ENCODE data around the gene PHF21A.
A peak's percentile ranks its signal among the peaks of the same experiment; 100 is the strongest.

The PHF21A gene

DNA sequence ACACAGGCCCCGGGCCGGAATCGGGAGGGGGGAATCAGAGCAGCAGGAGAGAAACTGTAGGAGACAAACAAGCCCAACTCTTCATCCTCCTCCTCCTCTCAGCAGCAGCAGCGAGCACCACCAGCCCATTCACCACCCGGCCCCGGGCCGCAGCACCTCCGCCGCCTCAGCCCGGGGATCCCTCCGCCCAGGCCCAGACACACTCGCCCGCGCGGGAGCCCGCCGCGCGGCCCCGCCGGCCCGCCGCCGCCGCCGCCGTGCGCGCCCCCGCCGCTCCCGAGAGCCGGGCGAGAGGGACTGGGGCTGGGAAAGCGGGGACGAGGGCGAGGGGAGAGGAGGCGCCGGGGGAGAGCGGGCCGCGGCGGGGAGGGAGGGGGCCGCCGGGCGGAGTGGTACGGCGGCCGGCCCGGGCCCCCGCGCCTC lies at the start of gene PHF21A:
TSS of gene PHF21A (minus strand) at position 154 of the 423 bp plus-strand sequence. CDS start 37,235 bp downstream, outside the sequence.
- peak; percentile 91 for DNase-seq

DNA sequence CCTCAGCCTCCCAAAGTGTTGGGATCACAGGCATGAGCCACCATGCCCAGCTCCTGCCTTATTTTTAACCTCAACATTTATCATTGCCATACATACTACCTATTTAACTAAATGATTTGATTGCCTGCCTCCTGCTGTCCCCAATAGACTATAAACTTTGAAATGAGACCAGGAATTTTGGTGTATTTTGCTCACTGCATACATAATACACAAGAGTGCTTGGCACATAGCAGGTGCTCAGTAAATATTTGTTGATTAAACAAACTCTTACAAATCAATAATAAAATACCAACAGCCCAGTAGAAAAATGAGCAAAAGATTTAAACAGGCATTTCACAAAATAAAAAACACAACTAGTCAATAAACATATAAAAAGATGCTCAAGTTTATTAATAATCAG lies 49.5 kb upstream of the PHF21A start:
- DNase-seq: no peak

GRCh38 chr11:46162700-46163099 lies 41.4 kb upstream of the PHF21A start:
- no peak for DNase-seq

- DNase-seq: no peak
Measured at GRCh38 chr11:46161201-46161600, 39.9 kb upstream of the PHF21A start.

DNA sequence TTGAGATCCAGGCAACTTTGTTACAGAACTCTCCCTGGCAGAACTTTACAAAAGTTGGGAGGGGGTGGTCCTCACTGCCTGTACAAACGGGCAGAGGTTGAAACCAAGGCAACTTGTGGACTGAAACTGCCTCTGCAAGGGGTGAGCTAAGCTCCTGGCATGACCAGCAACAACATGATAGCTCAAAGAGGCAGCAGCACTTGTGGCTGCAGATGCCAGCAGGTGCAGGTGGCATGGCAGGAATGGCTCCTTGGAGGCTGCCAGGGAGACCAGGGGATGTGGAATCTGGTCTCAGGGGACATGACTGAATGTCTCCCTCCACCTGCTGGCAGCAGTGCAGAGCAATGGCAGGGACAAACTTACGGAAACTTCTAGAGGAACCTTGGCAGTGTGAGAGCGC lies 38.8 kb upstream of the PHF21A start:
- DNase-seq: no peak

- no peak for DNase-seq
Measured at GRCh38 chr11:46159680-46160079, 38.4 kb upstream of the PHF21A start.

GRCh38 chr11:46149826-46150225 lies 28.6 kb upstream of the PHF21A start:
- DNase-seq: no peak

DNA sequence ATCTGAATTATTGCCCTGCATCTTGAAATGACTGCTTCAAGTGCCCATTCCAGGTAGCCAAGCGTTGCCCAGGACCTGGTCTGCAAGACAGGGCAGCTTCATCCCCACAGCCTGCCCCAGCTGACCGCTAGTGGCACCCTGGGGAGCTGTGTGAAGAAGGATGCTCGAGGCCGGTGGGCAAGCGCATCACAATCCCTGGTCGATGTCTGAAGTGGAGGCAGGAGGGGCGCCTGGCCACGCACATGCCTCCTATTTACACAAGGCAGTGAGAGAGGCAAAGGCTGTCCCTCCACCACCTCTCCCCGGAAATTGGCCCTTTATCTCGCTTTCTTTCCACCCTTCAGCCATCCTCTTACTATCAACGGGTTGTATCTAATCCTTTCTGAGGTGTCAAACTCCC lies 28.1 kb upstream of the PHF21A start:
- no peak for DNase-seq

DNA sequence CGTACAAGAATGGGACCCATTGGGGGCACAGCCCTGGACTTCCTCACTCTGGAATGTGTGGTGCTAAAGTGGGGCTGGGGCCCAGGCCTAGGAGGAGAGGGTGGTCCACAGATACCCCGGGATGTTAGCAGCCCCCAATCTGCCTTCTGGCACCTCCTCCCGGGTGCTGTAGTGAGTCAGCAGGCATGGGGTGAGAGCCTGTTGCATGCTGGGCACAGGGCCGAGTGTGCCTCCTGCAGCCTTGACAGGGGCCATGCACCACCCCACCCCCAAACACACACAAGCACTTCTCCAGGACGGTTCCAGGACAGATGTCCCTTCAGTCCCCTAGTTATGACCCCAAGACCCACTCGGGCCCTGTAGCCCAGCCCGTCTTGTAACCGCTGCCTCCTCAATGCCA lies 23.5 kb upstream of the PHF21A start:
- no peak for DNase-seq

- DNase-seq: no peak
Measured at GRCh38 chr11:46143049-46143806, 22.0 kb upstream of the PHF21A start.

DNA sequence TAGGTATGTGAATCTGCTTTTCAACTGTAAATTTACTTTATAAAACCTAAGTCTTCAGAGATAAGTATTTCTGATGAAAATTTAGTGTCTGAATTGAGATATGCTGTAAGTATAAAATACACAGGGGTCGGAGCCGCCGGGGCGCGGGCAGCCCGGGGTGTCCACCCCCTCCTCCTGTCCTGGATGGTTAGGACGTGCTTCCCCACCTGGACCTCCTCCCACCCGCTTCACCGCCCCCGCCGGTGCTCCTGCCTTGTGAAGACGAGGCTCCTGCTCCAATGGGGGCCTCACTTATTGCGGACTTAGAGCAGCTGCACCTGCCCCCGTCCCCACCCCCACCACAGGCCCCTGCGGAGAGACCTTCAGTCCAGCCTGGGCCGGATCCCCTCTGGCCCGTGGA lies 21.3 kb upstream of the PHF21A start:
- no peak for DNase-seq

DNA sequence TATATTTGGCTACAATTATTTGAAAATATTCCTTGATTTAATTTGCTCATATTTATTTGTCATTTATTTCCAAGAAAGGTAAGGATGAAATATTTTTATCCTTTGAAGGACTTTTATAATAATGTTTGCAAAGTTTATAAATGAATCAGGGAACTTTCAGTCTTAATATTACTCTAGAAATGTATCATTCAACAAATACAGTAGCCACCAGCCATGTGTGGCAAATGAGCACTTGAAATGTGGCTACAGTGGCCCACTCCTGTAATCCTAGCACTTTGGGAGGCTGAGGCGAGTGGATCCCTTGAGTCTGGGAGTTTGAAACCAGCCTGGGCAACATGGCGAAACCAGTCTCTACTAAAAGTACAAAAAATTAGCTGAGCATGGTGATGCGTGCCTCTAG lies 20.3 kb upstream of the PHF21A start:
- DNase-seq: no peak

GRCh38 chr11:46134540-46134939 lies 13.3 kb upstream of the PHF21A start:
- no peak for DNase-seq

GRCh38 chr11:46134061-46134460 lies 12.8 kb upstream of the PHF21A start:
- DNase-seq: no peak

GRCh38 chr11:46133119-46133518 lies 11.9 kb upstream of the PHF21A start:
- DNase-seq: no peak

- no peak for DNase-seq
Measured at GRCh38 chr11:46130286-46130940, 9.2 kb upstream of the PHF21A start.

DNA sequence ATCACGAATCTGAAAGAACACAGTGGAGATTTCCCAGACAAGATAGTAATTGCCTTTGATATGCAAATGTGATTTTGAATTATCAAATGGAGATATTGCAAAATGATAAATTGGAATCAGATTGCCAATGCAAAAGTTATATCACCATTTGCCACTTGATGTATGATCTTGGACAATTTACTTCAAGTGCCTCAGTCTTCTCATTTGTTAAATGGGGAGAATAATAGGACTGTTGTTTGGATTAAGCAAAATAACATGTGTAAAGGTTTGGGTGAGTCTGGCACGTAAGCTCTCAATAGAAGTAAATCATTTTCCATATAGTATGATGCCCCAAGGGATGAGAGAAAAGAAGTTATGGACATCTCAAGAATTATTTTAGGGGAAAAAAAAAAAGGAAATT lies 7.9 kb upstream of the PHF21A start:
- no peak for DNase-seq

- no peak for DNase-seq
Measured at GRCh38 chr11:46127150-46127638, 5.9 kb upstream of the PHF21A start.

GRCh38 chr11:46125284-46125683 lies 4.0 kb upstream of the PHF21A start:
- no peak for DNase-seq

DNA sequence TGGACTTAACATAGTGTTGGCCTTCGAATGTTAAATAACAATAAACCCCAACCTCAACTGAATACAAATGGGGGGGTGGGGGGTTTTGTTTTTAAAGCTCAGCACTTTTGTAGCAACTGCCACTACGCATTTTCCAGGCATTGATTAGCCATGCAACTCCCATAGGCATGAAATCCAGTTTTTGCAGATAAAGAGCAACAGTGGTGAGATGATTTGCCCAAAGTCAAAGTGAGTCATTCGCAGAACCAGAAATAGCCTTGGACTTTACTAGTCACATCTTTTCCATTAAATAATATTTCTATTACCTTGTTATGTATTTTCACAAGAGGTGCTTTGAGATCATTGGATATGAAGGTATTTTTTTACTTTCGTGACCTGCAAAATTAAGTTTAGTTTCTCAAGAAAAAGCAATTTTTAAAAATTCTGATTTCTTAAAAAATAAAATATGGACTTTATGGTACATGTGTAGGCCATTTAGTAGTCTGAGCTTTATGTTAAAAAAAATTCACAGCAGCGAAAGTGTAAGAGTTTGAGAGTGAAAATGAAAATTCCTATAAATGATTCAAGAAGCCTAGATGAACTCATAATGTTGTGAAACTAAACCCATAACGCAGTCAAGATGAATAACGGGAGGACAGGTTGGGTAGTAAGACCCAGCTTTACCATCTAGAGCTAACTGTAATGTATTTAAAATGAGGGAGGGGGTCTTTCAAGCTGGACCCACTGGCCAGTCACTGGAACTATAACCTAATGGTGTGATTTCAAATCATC lies 1.9 kb upstream of the PHF21A start:
- DNase-seq: no peak

DNA sequence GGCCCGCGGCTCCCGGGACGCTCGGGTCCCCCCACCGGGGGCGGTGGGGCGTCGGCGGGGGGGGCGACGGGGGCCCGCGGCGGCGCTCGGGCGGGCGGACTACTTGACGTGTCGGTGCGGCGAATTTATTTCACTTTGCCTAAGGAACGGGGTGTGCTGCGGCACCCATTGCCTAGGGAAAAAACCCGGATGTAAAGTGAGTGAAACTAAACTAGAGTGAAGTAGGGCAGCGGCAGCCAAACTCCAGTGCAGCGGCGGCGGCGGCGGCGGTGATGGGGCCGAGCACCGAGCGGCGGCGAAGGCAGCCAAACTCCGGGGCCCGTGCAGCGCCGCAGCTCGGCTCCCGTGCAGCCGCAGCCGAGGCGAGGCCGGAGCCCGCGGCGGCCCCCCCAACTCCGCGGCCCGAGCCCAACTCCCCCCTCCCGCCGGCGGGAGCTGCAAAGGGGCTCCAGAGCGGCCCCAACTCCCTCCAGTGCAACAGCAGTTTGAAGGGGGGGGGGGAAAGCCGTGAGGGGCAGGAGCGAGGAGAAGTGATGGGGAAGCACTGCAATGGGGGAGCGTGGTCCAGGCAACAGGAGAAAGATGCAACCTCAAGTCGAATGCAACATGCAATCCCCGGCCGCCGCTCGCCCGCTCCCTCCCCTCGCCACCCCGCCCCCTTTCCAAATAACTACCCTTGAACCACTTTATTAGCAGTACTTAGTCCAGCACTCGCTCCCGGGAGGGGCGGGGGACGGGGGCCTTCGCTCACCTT lies 647 bp upstream of the PHF21A start:
- peak; percentile 74 for DNase-seq

DNA sequence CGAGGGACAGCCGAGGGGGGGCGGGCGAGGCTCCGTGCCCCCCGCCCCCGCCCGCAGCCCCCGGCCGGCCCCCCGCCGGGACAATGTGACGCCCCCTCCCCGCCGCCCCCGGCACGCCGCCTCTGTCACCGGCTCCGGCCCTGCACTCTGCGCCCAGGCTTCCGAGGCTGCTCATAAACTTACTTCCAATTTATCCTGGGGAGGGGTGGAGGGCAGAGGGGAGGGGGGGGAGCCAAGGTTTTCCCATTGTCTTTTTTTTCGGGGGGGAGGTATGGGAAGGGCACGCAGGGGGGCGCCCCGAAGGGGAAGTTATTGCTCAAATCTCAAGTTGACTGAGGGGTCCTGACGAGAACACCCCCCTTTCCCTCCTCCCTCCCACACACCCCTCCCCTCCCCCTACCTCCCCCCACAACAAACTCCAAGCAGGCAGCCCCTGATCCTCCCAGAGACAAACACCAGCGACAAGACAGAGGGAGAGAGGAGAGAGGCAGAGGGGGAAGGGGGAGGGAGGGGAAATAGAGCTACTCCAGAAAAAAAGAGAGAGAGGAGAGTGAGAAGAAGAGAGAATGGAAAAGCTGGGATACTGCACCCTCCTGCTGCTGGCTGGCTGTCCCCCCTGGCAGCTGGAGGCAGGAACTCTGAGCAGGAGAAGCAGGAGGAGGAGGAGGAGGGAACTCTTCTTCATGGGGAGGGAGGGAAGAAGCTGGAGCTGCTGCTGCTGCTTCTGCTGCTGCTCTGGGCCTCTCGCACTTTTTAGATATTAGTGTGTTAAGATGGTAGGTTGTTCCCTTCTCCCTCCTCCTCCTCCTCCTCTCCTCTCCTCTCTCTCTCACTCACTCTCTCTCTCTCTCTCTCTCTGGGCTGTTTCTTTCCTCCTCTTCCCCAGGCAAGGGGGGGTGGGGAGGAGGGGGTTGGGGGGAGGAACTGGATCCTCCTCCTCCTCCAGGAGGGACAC lies 631 bp downstream of the PHF21A start:
- peak; percentile 42 for DNase-seq

Measured in activated CD4-positive, CD25-positive, alpha-beta regulatory T cell treated with anti-CD3 and anti-CD28 coated beads, Interleukin-2, amount 50 U/mL, for 72 hours (primary cell).